Measurements from ENCODE around the gene APLF.

- TF ChIP-seq CTCF (IDR thresholded peaks at IDR 0.05), result no peak
- TF ChIP-seq POLR2A (IDR thresholded peaks at IDR 0.05), result no peak
Observed at GRCh38 chr2:68565273-68565672, 97.9 kb downstream of the APLF start.
